Activated naive CD8-positive, alpha-beta T cell (primary cell): ENCODE measurements around the gene IQGAP1.
"Not testable (repeated sequence)": the region's sequence is repeated elsewhere in the genome, so short reads cannot be mapped to it uniquely, and the experiment has no call there.

Source experiments
- H3K27ac Mint-ChIP-seq: one replicate; pipeline ENCODE4 v1.8.0; 2021; ENCODE audit warnings: mixed read lengths
- H3K27me3 Mint-ChIP-seq: one replicate; pipeline ENCODE4 v1.8.0; 2021; ENCODE audit warnings: mixed read lengths
- H3K36me3 Mint-ChIP-seq: one replicate; pipeline ENCODE4 v1.8.0; 2021; ENCODE audit warnings: mixed read lengths
- H3K4me1 Mint-ChIP-seq: one replicate; pipeline ENCODE4 v1.8.0; 2021; ENCODE audit warnings: low read depth, mixed read lengths
- H3K4me3 Mint-ChIP-seq: one replicate; pipeline ENCODE4 v1.8.0; 2021; ENCODE audit warnings: mild to moderate bottlenecking, mixed read lengths
- H3K9me3 Mint-ChIP-seq: one replicate; pipeline ENCODE4 v1.8.0; 2021; ENCODE audit warnings: low read depth, mixed read lengths

The IQGAP1 gene

DNA sequence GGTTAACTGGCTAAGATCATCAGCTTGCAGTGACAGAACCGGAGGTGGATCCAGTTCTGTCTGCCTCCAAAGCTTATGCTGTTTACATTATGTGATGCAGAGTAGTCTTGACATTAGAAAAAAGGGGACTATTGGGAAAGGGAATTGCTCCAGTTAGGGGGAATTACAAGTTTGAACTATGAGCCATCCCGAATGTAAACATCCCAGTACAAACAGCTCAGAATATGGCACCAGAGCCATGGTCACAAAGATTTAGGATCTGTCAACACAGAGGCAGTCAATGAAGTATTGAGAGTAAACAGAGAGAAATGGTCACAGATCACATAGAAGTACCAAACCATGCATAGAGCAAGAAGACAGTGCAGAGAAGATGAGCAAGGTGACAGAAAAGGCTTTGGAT lies 101.9 kb downstream of the IQGAP1 start:
- Mint-ChIP-seq H3K4me3 (no peak overlapping the region), H3K27me3 (no peaks in the 10 kb centered on the region), H3K9me3 (no peaks in the 10 kb centered on the region), H3K27ac (no peak overlapping the region), H3K36me3 (peaks cover 19% of the 10 kb centered on the region), H3K4me1 (peaks cover 19% of the 10 kb centered on the region)

GRCh38 chr15:90493647-90494046 lies 105.6 kb downstream of the IQGAP1 start:
- H3K9me3 Mint-ChIP-seq = no peaks in the 10 kb centered on the region
- no peaks in the 10 kb centered on the region for H3K27me3 Mint-ChIP-seq
- peaks cover 19% of the 10 kb centered on the region for H3K4me1 Mint-ChIP-seq
- H3K27ac Mint-ChIP-seq = peak overlapping the region; percentile 54
- H3K36me3 Mint-ChIP-seq = peaks cover 11% of the 10 kb centered on the region
- H3K4me3 Mint-ChIP-seq = no peak overlapping the region

GRCh38 chr15:90495067-90495466 lies 107.0 kb downstream of the IQGAP1 start:
- Mint-ChIP-seq H3K27ac (no peak overlapping the region), H3K36me3 (peaks cover 13% of the 10 kb centered on the region), H3K27me3 (no peaks in the 10 kb centered on the region), H3K4me1 (peaks cover 19% of the 10 kb centered on the region), H3K4me3 (no peak overlapping the region), H3K9me3 (no peaks in the 10 kb centered on the region)

DNA sequence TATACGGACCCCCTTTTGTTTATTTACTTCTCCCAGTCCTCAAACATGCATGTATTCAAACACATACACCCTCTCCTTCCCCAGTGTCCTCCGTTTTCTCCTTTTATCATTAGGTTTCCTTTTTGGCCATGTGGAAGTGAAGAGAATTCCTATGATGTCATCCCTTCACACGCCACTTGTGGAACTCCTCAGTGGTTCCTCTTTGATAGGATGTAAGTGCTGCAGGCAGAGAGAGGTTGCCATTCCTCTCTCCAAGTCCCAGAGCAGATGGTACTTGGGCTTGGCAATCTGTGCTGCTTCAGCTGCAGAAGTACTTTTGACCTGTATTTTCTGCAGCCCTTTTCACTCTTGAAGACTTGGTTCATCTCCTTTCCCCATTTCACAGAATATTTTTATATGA lies 108.7 kb downstream of the IQGAP1 start:
- Mint-ChIP-seq H3K36me3 (peaks cover 12% of the 10 kb centered on the region), H3K27ac (no peak overlapping the region), H3K4me1 (peaks cover 19% of the 10 kb centered on the region), H3K4me3 (no peak overlapping the region), H3K9me3 (no peaks in the 10 kb centered on the region), H3K27me3 (no peaks in the 10 kb centered on the region)

- no peak overlapping the region for H3K27ac Mint-ChIP-seq
- H3K9me3 Mint-ChIP-seq = no peaks in the 10 kb centered on the region
- H3K36me3 Mint-ChIP-seq = peaks cover 11% of the 10 kb centered on the region
- H3K4me3 Mint-ChIP-seq = no peak overlapping the region
- no peaks in the 10 kb centered on the region for H3K27me3 Mint-ChIP-seq
- H3K4me1 Mint-ChIP-seq = peaks cover 19% of the 10 kb centered on the region
These were observed 109.3 kb downstream of the IQGAP1 start for GRCh38 chr15:90497376-90497775.

- peaks cover 15% of the 10 kb centered on the region for H3K4me1 Mint-ChIP-seq
- H3K36me3 Mint-ChIP-seq = peaks cover 11% of the 10 kb centered on the region
- no peaks in the 10 kb centered on the region for H3K9me3 Mint-ChIP-seq
- no peak overlapping the region for H3K27ac Mint-ChIP-seq
- H3K4me3 Mint-ChIP-seq = no peak overlapping the region
- no peaks in the 10 kb centered on the region for H3K27me3 Mint-ChIP-seq
These were observed 109.9 kb downstream of the IQGAP1 start for GRCh38 chr15:90497912-90498311.

- H3K4me3 Mint-ChIP-seq = no peak overlapping the region
- H3K9me3 Mint-ChIP-seq = no peaks in the 10 kb centered on the region
- no peaks in the 10 kb centered on the region for H3K4me1 Mint-ChIP-seq
- no peaks in the 10 kb centered on the region for H3K27me3 Mint-ChIP-seq
- no peak overlapping the region for H3K27ac Mint-ChIP-seq
- peaks cover 8% of the 10 kb centered on the region for H3K36me3 Mint-ChIP-seq
These were observed 112.1 kb downstream of the IQGAP1 start for GRCh38 chr15:90500171-90500570.

- Mint-ChIP-seq H3K27me3 (no peaks in the 10 kb centered on the region), H3K4me1 (no peaks in the 10 kb centered on the region), H3K9me3 (no peaks in the 10 kb centered on the region), H3K36me3 (peaks cover 5% of the 10 kb centered on the region), H3K4me3 (no peak overlapping the region), H3K27ac (peak overlapping the region; percentile 4)
These were observed 113.9 kb downstream of the IQGAP1 start for GRCh38 chr15:90501898-90502297.

DNA sequence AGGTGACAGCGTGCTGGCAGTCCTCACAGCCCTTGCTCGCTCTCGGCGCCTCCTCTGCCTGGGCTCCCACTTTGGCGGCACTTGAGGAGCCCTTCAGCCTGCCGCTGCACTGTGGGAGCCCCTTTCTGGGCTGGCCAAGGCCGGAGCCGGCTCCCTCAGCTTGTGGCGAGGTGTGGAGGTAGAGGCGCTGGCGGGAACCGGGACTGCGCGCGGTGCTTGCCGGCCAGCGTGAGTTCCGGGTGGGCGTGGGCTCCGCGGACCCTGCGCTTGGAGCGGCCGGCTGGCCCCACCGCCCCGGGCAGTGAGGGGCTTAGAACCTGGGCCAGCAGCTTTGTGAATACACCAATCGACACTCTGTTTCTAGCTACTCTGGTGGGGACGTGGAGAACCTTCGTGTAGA lies 122.7 kb downstream of the IQGAP1 start:
- H3K27ac Mint-ChIP-seq, H3K9me3 Mint-ChIP-seq, H3K27me3 Mint-ChIP-seq, H3K36me3 Mint-ChIP-seq: not testable (repeated sequence)
- Mint-ChIP-seq H3K4me3 (peak overlapping the region; percentile 85), H3K4me1 (peaks cover 29% of the 10 kb centered on the region)

DNA sequence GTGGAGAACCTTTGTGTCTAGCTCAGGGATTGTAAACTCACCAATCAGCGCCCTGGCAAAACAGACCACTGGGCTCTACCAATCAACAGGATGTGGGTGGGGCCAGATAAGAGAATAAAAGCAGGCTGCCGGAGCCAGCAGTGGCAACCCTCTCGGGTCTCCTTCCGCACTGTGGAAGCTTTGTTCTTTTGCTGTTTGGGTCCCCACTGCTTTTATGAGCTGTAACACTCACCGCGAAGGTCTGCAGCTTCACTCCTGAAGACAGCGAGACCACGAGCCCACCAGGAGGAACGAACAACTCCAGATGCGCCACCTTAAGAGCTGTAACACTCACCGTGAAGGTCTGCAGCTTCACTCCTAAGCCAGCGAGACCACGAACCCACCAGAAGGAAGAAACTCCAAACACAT lies 123.2 kb downstream of the IQGAP1 start:
- H3K4me3 Mint-ChIP-seq = peak overlapping the region; percentile 85
- peak overlapping the region; percentile 56 for H3K27ac Mint-ChIP-seq
- H3K9me3 Mint-ChIP-seq, H3K36me3 Mint-ChIP-seq, H3K27me3 Mint-ChIP-seq: not testable (repeated sequence)
- peaks cover 29% of the 10 kb centered on the region for H3K4me1 Mint-ChIP-seq

GRCh38 chr15:90512276-90512675 lies 124.2 kb downstream of the IQGAP1 start:
- Mint-ChIP-seq H3K27me3 (no peaks in the 10 kb centered on the region), H3K4me1 (peaks cover 29% of the 10 kb centered on the region), H3K27ac (no peak overlapping the region), H3K4me3 (peak overlapping the region; percentile 17), H3K9me3 (peaks cover 5% of the 10 kb centered on the region), H3K36me3 (peaks cover 2% of the 10 kb centered on the region)

- Mint-ChIP-seq H3K27me3 (no peaks in the 10 kb centered on the region), H3K36me3 (peaks cover 2% of the 10 kb centered on the region), H3K4me3 (no peak overlapping the region), H3K4me1 (peaks cover 29% of the 10 kb centered on the region), H3K27ac (no peak overlapping the region), H3K9me3 (peaks cover 5% of the 10 kb centered on the region)
These were observed 124.9 kb downstream of the IQGAP1 start for GRCh38 chr15:90512981-90513380.

DNA sequence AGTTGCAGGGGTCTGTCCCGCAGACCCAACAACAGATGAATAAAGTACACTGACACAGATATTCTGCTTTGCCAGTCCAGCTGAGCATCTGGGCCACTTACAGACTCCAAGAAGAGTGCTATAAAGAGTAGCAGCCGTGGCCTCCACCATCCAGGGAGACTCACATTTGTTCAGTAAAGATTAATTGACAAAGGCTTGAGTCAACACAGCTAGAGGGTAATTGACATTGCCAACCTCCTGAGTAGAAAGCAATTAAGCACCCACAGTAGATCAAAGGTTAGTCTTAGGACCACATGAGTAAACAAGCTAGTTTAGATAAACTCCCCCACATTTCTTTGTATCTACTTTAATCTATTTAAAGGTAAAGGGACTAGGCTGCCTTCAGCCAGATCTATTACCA lies 125.4 kb downstream of the IQGAP1 start:
- Mint-ChIP-seq H3K9me3 (peaks cover 5% of the 10 kb centered on the region), H3K27me3 (no peaks in the 10 kb centered on the region), H3K4me3 (no peak overlapping the region), H3K4me1 (peaks cover 29% of the 10 kb centered on the region), H3K36me3 (peaks cover 2% of the 10 kb centered on the region), H3K27ac (no peak overlapping the region)

- H3K9me3 Mint-ChIP-seq, H3K27ac Mint-ChIP-seq, H3K36me3 Mint-ChIP-seq, H3K4me3 Mint-ChIP-seq, H3K27me3 Mint-ChIP-seq: not testable (repeated sequence)
- H3K4me1 Mint-ChIP-seq = peaks cover 29% of the 10 kb centered on the region
These were observed 125.9 kb downstream of the IQGAP1 start for GRCh38 chr15:90513893-90514292.

- Mint-ChIP-seq H3K9me3 (no peaks in the 10 kb centered on the region), H3K27ac (no peak overlapping the region)
These were observed 131.6 kb downstream of the IQGAP1 start for GRCh38 chr15:90519688-90520087.

GRCh38 chr15:90520365-90520764 lies 132.3 kb downstream of the IQGAP1 start:
- Mint-ChIP-seq H3K36me3 (no peaks in the 10 kb centered on the region), H3K9me3 (no peaks in the 10 kb centered on the region), H3K4me3 (no peak overlapping the region), H3K27me3 (no peaks in the 10 kb centered on the region), H3K4me1 (peaks cover 2% of the 10 kb centered on the region), H3K27ac (no peak overlapping the region)

More at GRCh38 chr15:90519688-90520087, 131.6 kb downstream of the IQGAP1 start:
- Mint-ChIP-seq H3K36me3 (no peaks in the 10 kb centered on the region), H3K4me3 (no peak overlapping the region), H3K4me1 (peaks cover 5% of the 10 kb centered on the region), H3K27me3 (no peaks in the 10 kb centered on the region)
